ENCODE data around the gene ADK.

DNA sequence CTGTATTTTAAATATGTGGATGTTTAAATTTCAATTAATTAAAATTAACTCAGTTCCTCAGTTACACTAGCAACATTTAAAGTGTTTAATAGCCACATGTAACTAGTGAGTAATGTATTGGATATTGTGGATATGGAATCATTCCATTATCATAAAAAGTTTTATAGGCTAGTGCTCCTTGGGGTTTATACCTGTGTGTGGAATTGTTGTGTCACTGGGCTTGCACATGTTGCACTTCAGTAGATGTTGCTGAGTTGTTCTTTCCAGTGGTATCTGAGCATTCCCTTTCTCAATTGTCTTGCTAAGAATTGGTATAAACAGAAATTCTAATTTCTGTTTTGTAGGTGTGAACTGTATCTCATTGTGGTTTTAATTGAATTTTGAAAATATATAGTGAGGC lies 113.0 kb downstream of the ADK start:
- no peak for TF ChIP-seq CTCF (IDR thresholded peaks at IDR 0.05)
- no peak for TF ChIP-seq POLR2A (IDR thresholded peaks at IDR 0.05)

Data from thyroid gland (tissue), 4 donors.